Measurements from ENCODE around the gene VWA3B.
"Not testable (repeated sequence)": the region's sequence is repeated elsewhere in the genome, so short reads cannot be mapped to it uniquely, and the experiment has no call there.

VWA3B gene

GRCh38 chr2:98086491-98087446 is at the start of gene VWA3B:
Gene VWA3B (plus strand): TSS chr2:98087167. CDS start chr2:98093093, 5,926 bp downstream.
- DNase-seq, result no peak

- no peak for DNase-seq
These were observed 49.8 kb upstream of the VWA3B start for GRCh38 chr2:98037206-98037605.

GRCh38 chr2:98037666-98038336 is 49.2 kb upstream of the VWA3B start:
- DNase-seq, result no peak

- DNase-seq, result no peak
These were observed 47.7 kb upstream of the VWA3B start for GRCh38 chr2:98039085-98039756.

GRCh38 chr2:98040331-98040939 is 46.5 kb upstream of the VWA3B start:
- no peak for DNase-seq

GRCh38 chr2:98043101-98043500 is 43.9 kb upstream of the VWA3B start:
- DNase-seq, result no peak

GRCh38 chr2:98044730-98045129 is 42.2 kb upstream of the VWA3B start:
- not testable (repeated sequence) for DNase-seq

GRCh38 chr2:98050070-98050469 is 36.9 kb upstream of the VWA3B start:
- no peak for DNase-seq

GRCh38 chr2:98058191-98058975 is 28.6 kb upstream of the VWA3B start:
- no peak for DNase-seq

- no peak for DNase-seq
These were observed 26.7 kb upstream of the VWA3B start for GRCh38 chr2:98060277-98060676.

GRCh38 chr2:98063291-98063854 is 23.6 kb upstream of the VWA3B start:
- DNase-seq, result no peak

GRCh38 chr2:98065808-98066207 is 21.2 kb upstream of the VWA3B start:
- DNase-seq, result no peak

- no peak for DNase-seq
These were observed 19.8 kb upstream of the VWA3B start for GRCh38 chr2:98067160-98067559.

- no peak for DNase-seq
These were observed 16.9 kb upstream of the VWA3B start for GRCh38 chr2:98070081-98070480.

GRCh38 chr2:98072442-98072841 is 14.5 kb upstream of the VWA3B start:
- DNase-seq, result no peak

- DNase-seq, result no peak
These were observed 8.3 kb upstream of the VWA3B start for GRCh38 chr2:98078701-98079100.

GRCh38 chr2:98084151-98084868 is 2.7 kb upstream of the VWA3B start:
- DNase-seq, result no peak

GRCh38 chr2:98084869-98085238 is 2.1 kb upstream of the VWA3B start:
- no peak for DNase-seq

- no peak for DNase-seq
These were observed 1.3 kb upstream of the VWA3B start for GRCh38 chr2:98085649-98086048.

GRCh38 chr2:98087447-98088020 is 567 bp downstream of the VWA3B start:
- no peak for DNase-seq

- DNase-seq, result no peak
These were observed 1.3 kb downstream of the VWA3B start for GRCh38 chr2:98088261-98088660.

Data from NCI-H524 treated with DMSO at 0.1 percent for 48 hours (cell line).